T-helper 2 cell treated with Interferon-gamma antibody and Interleukin-4, amounts not matched to agents 100 ng/mL and 5 ng/mL, for 36 hours (primary cell): ENCODE data around the gene GRB14. TPM values are rescaled to one million over a fixed set of nuclear protein-coding genes. Genes with fewer than 3 reads are reported as not detected.

Experiments
- intact Hi-C: fragments of 100-400 bp; cut with micrococcal nuclease; formaldehyde crosslinking; loops from one replicate; pipeline ENCODE4 v1.15.1; 2023
- total RNA-seq: library from RNA; stranded (reverse); gene quantifications from 2 replicates; pipeline ENCODE4 v1.2.3, GENCODE V29; 2022

The GRB14 gene
- total RNA-seq, 1 donor from 2014 or later: not detected

DNA sequence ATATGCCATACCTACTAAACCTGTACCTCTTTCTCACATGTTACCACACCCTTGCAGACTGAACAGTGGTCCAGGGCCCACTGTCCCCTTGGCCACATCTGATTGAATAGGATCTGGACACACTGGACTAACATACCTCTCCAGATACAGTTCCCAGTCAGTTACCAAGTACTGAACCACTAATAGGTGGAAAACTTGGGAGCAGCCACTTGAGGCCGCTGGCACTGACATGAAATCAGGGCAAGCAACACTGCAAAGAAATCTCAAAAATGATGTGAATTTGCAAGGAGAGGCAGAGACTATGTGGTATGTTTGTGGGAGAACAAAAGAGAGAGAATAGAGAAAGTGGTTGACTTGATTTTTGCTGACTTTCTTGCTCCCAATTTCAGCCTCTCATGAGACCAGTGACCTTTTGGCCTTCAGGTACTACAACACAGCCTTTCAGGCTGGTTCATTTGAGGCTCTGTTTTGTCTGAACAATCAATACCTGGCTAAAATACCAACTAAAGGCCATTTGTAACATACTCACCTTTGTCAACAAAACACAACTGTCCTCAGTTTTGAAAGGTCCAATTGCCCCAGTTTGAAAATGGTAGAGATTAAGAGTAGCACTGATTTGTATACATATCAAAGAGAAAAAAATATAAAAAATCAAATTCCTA, 7.8 kb downstream of the GRB14 start:
- intact Hi-C loops: no loop called here

DNA sequence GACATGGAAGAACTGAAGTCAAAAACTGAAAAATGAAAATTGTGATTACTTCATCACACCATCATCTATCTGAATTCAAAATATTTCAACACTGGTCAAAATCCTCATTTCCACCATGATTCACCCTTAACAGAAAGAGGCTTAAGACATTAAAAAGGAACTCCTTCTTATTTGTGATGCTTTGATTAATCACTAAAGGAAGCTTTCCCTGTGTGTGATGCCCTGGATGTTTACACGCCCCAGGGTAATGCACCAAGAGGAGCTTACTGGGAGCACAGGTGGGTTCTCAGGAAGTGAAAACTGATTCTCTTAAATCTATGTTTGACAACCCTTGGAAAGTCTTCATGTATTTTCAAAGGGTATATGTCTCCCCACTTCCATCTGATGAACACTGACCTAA, 11.5 kb downstream of the GRB14 start:
- intact Hi-C loops: no loop called here

DNA sequence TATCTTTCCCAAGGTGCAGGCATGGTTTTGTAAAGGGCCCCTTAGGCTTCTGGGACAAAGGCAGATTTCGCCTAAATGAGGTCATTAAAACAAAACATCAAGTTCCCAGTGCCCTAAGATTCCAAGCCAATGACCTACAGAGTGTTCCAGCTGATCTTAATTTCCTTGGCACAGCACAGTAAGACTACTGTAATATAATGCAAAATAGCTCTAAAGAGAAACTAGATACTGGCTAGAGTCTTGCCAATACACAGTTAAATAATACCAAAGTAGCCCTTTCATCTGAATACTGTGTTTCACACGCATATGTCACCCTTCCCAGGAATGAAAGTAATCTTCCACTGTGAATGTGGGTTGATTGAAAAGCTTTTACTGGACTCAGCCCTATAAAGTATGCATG, 14.7 kb downstream of the GRB14 start:
- intact Hi-C loops: no loop called here

DNA sequence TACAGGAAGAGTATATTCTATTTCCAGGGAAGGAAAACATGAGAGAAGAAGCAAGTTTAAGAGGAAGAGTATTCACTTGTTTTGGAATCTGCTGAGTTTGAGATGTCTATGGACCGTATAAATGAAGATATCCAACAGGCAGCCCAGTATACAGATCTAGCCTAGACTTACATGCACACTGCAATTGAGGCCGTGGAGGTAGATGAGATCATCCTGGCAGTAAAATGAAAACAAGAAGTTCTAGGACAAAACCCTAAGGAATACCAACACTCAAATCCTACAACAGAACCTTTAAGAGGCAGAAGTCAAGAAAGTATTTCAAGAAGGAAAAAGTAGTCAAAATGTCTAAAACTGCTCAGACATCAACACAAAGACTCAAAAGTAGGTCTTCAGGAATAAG, 16.0 kb downstream of the GRB14 start:
- intact Hi-C loops: no loop called here

DNA sequence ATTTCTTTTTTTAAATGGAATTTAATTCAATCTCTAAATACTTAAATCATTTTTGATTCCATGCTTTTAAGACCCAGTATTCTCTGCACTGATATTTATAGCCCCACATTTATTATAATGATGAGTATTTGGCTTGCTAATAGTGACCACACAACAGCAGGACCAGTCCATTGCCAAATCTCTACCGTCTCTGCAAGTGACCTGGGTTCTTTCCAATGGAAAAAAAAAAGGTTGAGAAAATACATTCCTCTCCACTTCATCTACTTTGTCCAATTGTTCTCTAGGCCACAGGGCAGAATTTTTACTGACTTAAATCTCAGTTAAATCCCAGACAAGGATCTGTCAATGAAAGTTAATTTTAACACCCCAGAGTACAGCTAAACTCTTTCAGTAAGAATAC, 20.5 kb downstream of the GRB14 start:
- intact Hi-C loops: loop anchor here (2.0 kb wide), 1 partner anchor 1432 kb away; no protein-coding TSS in a partner anchor

DNA sequence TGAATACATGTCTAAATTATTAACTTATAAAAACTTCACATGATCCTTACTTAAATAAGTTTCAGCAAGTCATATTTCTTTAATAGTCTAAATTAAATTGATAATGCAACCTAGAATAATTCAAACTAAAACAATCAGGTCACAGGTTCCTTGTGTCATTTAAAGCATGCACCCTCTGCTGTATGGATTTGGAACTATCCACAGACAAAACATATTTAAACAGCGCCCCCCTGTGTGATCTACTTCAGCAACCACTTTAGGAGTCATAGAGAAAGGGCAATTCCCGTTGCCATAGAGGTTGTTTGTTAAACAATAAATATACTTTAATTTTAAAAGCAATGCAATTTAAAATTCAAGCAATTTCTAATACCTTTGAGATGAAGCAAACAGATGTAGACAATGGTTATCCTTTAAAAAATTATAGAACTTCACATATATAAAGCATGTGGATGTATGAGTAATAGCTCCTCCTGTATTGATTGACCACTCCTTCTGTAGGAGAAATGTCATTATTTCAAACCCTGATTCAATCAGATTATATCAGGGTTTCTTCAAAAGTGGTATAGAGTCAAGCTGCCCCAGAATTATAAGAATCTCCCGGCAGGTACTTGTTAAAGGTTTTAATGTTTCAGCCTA, 21.2 kb downstream of the GRB14 start:
- intact Hi-C loops: loop anchor here (2.0 kb wide), 1 partner anchor 1431 kb away; no protein-coding TSS in a partner anchor

DNA sequence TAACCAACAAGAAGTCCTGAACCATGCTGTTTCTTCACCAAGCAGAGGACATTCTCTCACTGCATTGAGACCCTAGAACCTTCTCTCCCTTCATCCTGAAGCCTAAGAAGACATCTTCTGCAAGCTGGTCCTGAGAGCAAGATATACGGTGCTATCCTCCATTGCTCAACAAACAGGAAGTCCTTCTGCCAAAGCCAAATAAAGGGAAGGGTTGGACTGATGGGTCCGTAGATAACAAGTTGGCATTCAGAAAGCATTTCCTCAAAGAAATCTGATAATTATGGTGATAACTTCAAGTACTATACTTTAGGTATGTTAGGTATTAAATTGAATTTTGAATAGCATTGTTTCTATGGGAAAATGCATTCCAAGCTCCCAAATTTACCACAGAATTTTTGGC, 23.3 kb downstream of the GRB14 start:
- intact Hi-C loops: no loop called here

DNA sequence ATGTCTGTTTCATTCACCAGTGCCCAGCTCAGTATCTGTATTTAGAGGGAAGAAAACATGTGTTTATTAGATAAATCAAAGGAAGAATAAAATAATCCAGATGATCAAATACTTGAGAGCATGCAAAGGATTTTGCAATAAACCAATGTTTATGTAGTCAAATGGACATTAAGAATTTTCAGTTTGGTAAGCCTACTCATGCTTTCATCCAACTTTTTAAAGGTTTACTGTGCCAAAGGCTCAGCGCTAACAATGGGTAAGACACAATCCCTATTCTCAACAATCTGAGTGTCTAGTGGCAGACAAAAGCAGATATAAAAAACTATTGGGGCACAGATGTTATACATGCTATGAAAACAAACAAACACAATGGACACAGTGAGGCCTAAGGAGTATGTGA, 26.3 kb downstream of the GRB14 start:
- intact Hi-C loops: no loop called here

DNA sequence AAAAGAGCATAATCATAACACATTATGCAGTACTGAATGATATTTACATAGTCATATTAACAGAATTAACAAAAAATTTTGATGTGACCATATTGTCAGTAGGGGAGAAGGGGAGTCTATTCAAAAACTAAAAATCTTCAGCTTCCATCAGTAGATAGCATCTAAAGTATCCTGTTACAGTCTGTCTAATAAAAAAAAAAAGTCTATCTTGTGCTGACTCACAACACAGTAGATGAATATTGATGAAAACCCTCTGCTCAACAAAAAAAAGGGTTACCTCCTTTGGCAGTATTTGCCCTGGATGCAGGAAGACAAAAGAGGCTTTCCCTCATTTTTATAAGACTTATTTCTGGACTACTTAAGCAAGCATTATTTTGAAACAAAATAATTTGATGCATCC, 27.3 kb downstream of the GRB14 start:
- intact Hi-C loops: no loop called here

DNA sequence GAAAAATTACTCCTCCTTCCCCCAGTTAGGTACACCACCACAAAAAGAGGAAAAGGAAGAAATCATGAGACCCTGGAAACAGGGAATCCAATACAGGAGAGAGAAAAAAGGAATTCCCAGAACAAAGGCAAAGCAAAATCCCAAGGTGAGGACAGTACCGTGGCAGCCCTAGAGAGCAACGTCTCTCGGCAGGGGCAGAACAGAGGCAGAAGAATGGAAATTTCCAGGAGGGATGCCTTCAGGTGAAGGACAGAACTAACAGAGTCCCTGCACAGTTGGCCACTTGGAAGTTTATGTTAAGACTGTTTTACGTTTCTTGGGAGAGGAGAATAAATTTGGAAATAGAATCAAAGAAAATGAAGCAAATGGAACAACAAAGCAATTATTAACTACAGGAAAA, 27.7 kb downstream of the GRB14 start:
- intact Hi-C loops: no loop called here

DNA sequence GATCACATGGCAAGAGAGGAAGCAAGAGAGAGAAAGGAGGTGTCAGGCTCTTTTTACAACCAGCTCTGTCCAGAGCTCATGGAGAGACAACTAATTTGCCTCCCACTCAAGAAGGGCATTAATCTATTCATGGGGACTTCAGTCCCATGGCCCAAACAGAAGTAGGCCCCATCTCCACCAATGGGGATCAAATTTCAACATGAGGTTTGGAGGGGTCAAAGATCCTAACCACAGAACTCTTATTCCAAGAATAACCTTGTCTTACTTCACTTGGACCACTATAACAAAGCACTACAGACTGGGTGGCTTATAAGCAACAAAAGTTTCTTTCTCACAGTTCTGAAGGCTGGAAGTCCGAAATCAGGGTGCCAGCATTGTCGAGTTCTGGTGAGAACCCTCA, 31.8 kb downstream of the GRB14 start:
- intact Hi-C loops: no loop called here

DNA sequence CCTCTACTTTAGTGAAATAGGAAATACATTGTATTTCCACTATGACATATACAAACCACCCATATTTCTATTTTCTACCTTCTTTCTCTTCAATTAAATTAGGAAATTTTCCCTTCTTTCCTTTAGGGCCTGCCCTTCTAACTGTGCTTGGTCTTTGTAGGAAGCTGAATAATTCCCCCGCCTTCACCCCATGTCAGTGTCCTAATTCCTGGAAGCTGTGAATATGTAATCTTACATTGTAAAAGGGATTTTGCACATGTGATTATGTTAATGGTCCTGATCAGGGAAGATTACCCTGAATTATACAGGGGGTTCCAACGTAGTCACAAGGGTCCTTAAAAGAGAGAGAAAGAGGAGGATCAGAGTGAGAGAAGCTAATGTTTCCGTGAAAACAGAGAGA, 40.2 kb downstream of the GRB14 start:
- intact Hi-C loops: no loop called here

DNA sequence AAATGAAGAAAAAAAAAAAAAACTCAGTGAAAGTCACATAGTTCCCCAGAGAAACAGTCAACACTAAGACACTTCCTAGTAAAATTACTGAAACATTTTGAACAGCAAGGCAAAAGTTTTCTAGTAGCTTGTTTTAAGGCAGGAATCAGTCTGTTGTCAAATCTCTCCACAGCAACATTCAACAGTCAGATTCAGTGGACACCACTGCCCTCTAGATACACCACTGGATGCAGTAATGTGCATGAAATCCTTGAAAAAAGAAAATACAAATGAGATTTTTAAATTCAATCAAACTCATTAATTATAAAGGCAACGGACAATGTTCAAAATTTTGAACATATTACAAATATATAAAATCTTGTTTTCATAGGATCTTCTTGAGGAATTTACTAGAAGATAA, 46.4 kb downstream of the GRB14 start:
- intact Hi-C loops: no loop called here

DNA sequence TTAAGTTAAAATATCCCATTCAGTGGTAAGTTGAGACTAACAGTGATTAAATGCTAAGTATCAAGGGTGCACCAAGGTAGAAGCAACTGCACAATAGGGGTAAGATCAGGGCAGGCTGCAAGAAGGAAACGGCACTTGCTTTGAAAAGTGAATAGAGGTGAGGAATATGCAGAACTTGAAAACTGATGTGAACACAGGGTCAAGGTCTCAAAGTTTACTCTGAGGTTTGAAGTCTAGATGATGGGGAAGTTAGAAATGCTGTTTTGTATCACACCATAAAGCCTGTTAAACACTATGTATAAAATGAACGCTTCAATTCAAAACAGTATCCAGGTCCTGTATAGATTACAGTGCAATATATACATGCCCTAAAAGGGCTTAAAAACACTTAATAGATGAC, 50.8 kb downstream of the GRB14 start:
- intact Hi-C loops: no loop called here

DNA sequence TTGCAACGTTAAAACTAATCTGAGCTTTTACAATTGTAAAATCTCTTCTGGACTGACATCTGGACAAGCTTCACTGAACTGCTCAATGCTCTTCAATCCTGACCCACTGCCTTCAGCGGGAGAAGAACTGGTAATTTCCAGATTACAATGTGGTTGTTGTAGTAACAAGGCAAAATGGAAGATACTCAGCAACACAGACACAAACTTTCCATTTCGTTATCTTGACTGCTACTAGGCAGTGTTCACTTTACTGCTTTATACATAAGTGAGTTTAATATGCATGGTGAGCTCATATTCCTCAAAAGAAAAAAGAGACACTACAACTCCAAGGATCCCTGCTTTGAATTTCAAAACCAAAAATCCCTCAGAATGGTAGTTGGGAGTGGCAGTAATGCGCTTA, 51.9 kb downstream of the GRB14 start:
- intact Hi-C loops: loop anchor here (10.0 kb wide), 1 partner anchor 145 kb away; no protein-coding TSS in a partner anchor

DNA sequence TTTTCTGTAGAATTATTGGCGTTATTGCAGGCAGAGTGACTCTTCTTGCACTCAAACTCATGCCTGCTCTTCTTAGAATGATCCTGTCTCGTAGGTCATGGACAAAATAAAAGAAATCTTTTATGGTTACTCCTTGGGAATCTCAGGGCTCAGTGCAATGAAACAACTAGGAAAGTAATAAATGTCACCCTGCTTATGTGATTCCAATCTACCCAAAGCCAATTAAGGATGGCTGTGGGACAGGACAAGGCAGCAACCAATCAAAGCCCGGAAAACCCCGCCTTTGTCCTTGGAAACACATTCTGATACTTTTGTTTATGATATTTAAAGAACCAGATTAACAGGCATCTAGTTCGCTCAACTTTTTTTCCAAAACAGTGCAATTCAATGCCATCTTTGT, 53.0 kb downstream of the GRB14 start:
- intact Hi-C loops: loop anchor here (10.0 kb wide), 1 partner anchor 146 kb away; no protein-coding TSS in a partner anchor

DNA sequence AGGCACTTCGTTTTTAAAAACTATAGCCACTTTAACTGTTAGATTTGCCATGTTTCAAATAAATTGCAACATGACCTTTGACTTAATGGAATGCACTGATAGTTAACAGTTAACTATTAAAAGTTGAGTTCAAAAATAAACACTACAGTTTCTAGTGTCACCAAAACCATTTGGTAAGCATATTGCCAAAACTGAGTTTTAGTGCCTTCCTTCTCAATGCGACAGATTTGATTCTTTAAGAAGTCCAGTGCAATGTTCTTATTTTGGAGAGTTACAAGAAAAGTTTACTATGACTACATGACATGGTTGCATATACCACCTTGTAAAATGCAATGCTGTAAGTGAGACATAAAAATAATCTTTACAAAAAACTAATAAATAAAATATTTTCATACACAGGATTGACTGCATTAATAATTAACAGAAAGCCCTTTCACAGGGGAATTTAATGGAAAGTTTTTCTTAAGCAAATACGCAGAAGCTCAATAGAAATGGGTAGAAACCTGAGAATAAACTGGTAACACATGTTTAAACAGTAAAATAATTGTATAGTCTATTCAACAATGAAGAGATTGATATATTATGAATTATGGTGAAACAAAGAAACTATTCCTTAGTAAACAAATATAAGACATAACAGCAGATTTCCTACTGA, 53.8 kb downstream of the GRB14 start:
- intact Hi-C loops: loop anchor here (10.0 kb wide), 1 partner anchor 147 kb away; no protein-coding TSS in a partner anchor

DNA sequence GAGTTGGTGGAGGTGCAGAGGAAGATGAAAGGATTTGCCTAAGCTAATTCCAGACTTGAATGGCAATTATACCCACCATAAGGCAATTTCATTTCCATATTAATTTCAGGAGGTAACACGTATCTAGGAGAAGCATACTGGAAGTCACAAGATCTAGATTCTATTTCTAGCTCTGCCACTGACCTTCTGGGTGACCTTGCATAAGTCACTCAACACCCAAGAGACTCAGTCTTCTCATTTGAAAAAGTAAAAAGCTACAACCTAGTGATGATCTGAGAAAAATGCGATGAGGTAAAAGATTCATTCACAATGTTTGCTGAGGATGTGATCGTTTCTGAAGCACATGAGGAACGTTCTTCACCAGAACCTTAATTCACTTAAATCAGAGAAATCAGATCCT, 55.9 kb downstream of the GRB14 start:
- intact Hi-C loops: loop anchor here (10.0 kb wide), 1 partner anchor 149 kb away; no protein-coding TSS in a partner anchor

DNA sequence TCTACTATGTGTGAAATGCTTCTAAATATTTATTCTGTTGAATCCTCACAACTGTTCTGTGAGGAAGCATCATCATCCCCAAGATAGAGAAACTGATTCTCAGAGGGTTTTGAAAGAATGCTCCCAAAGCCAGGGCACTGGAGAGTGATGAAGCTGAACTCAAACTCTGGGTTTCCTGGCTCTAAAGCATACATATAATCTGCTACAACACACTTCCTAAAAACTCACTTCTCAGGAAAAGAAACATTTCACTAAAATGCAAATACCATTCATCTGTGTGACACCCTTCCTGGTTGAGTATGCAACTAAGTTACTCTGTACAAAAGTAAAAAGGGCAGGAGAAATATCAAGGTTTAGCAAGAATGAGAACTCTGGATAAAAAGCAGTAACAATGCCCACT, 58.6 kb downstream of the GRB14 start:
- intact Hi-C loops: loop anchor here (10.0 kb wide), 1 partner anchor 152 kb away; no protein-coding TSS in a partner anchor

DNA sequence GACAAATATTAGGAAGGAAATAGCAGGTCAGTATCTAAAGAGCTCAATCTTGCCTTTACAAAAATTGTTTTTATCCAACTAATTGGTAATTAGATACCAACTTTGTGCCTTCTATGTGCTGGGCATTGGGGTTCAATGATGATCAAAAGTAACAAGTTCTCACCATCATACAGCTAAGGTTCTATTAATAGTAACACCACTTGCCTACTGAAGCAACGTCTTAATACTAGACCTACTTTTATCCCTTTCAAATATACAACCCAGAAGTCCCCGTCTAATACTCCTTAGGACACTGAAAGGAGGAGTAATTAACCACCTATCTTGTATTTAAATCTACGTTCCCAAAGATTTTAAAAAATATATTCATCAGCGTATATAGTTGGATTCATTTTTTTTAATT, 59.3 kb downstream of the GRB14 start:
- intact Hi-C loops: loop anchor here (10.0 kb wide), 1 partner anchor 153 kb away; no protein-coding TSS in a partner anchor

DNA sequence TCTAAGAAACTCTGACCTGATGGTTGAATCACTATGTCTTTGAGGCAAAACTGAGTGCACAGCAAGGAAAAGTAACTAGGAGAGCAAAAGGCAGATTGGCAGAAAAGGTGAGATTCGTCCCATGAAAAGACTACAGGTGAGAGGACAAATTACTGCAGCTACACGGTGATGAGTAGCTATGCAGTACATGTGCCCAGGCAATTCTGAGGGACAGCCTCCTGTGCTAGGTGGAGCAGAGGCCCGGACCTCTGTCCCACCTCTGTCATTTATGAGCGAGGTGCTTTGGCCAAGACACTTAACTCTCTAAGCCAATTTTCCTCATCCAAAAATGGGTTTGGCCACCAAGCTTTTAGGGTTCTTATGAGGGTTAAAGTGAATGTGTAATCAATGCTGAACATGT, 59.9 kb downstream of the GRB14 start:
- intact Hi-C loops: loop anchor here (10.0 kb wide), 1 partner anchor 153 kb away; no protein-coding TSS in a partner anchor

DNA sequence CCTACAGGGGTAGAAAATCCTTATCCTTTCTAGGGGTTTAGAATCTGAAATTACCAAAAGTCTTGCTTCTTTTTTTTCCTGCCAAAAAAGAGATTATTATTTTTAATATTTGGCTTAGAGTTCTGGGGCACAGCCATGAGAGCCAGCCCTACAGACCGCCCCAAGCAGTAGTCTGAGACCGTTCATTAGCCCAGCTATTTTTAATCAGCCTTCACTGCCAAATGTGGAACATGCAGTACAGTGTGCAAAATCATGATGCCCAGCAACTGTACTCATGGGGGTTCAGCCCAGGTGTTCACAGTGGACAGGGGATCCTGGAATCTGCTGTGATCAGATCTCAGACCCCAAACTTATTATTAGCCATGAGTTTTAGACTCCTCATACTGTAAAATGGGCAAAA, 60.4 kb downstream of the GRB14 start:
- intact Hi-C loops: loop anchor here (10.0 kb wide), 1 partner anchor 154 kb away; no protein-coding TSS in a partner anchor
